ENCODE measurements around the gene AK5.
A peak's percentile ranks its signal among the peaks of the same experiment; 100 is the strongest.

Gene AK5

GRCh38 chr1:77316006-77316405, 34.2 kb downstream of the AK5 start:
- POLR2A ChIA-PET: no interaction called here
- TF ChIP-seq CTCF (IDR thresholded peaks at IDR 0.05; ENCODE audit: insufficient read depth, low read length, missing control alignments): no peak
- no peak overlapping the region for H3K4me3 ChIP-seq (ENCODE audit: low read depth, low read length)
- CTCF ChIA-PET: no interaction called here
- DNase-seq (ENCODE audit: low read depth, low spot score): peak; percentile 28

GRCh38 chr1:77316966-77317365, 35.1 kb downstream of the AK5 start:
- ChIA-PET POLR2A (no interaction called here), CTCF (no interaction called here)
- no peak for DNase-seq (ENCODE audit: low read depth, low spot score)
- no peak for TF ChIP-seq CTCF (IDR thresholded peaks at IDR 0.05; ENCODE audit: insufficient read depth, low read length, missing control alignments)
- no peak overlapping the region for H3K4me3 ChIP-seq (ENCODE audit: low read depth, low read length)

GRCh38 chr1:77319036-77319705, 37.4 kb downstream of the AK5 start:
- TF ChIP-seq CTCF (IDR thresholded peaks at IDR 0.05; ENCODE audit: insufficient read depth, low read length, missing control alignments): no peak
- ChIA-PET CTCF (no interaction called here), POLR2A (no interaction called here)
- no peak for DNase-seq (ENCODE audit: low read depth, low spot score)
- no peak overlapping the region for H3K4me3 ChIP-seq (ENCODE audit: low read depth, low read length)

GRCh38 chr1:77322061-77322900, 40.5 kb downstream of the AK5 start:
- TF ChIP-seq CTCF (IDR thresholded peaks at IDR 0.05; ENCODE audit: insufficient read depth, low read length, missing control alignments): no peak
- no peak overlapping the region for H3K4me3 ChIP-seq (ENCODE audit: low read depth, low read length)
- ChIA-PET POLR2A (no interaction called here), CTCF (interaction anchor here (0.9 to 1.2 kb wide), 2 partner anchors 9 to 72 kb away, joined by 3 read pairs; no protein-coding TSS in a partner anchor)
- DNase-seq (ENCODE audit: low read depth, low spot score): peak; percentile 65

- H3K4me3 ChIP-seq (ENCODE audit: low read depth, low read length): no peak overlapping the region
- DNase-seq (ENCODE audit: low read depth, low spot score): no peak
- ChIA-PET CTCF (no interaction called here), POLR2A (no interaction called here)
- TF ChIP-seq CTCF (IDR thresholded peaks at IDR 0.05; ENCODE audit: insufficient read depth, low read length, missing control alignments): no peak
Observed at GRCh38 chr1:77333501-77333900, 51.7 kb downstream of the AK5 start.

GRCh38 chr1:77336729-77337128, 54.9 kb downstream of the AK5 start:
- TF ChIP-seq CTCF (IDR thresholded peaks at IDR 0.05; ENCODE audit: insufficient read depth, low read length, missing control alignments): no peak
- H3K4me3 ChIP-seq (ENCODE audit: low read depth, low read length): no peak overlapping the region
- CTCF ChIA-PET: interaction anchor here (0.7 to 1.5 kb wide), 2 partner anchors 10 to 11 kb away, joined by 3 read pairs; no protein-coding TSS in a partner anchor
- DNase-seq (ENCODE audit: low read depth, low spot score): no peak
- POLR2A ChIA-PET: no interaction called here
